Stimulated activated naive B cell treated with anti-CD40 and anti-IgM and Interleukin-4, amounts not matched to agents 10 μg/mL and 1 μg/mL and 100 μg/mL, for 72 hours (primary cell): ENCODE measurements around the gene GRIN1.
A peak's percentile ranks its signal among the peaks of the same experiment; 100 is the strongest.

Source experiments
- ATAC-seq, 2 donors: fragments of 150-1000 bp; cut with Tn5 transposase; replicated peaks; 2 replicates each; pipeline ENCODE4 v1.10.0; 2021; ENCODE audit warnings: moderate library complexity in 1 of 2
- DNase-seq: peaks from one replicate; pipeline ENCODE4 v3.0.0; 2021
- H3K27ac Mint-ChIP-seq: one replicate; pipeline ENCODE4 v1.8.0; 2022; ENCODE audit warnings: mild to moderate bottlenecking, mixed read lengths
- H3K27me3 Mint-ChIP-seq, 2 donors: one replicate each; pipeline ENCODE4 v1.8.0; 2022; ENCODE audit warnings: mixed read lengths in 2 of 2
- H3K36me3 Mint-ChIP-seq, 2 donors: one replicate each; pipeline ENCODE4 v1.8.0; 2022; ENCODE audit warnings: mixed read lengths in 2 of 2, mild to moderate bottlenecking in 1 of 2
- H3K4me1 Mint-ChIP-seq, 2 donors: one replicate each; pipeline ENCODE4 v1.8.0; 2022; ENCODE audit warnings: mixed read lengths in 2 of 2, mild to moderate bottlenecking in 1 of 2
- H3K4me3 Mint-ChIP-seq, 2 donors: one replicate each; pipeline ENCODE4 v1.8.0; 2022; ENCODE audit warnings: mild to moderate bottlenecking in 2 of 2, mixed read lengths in 2 of 2, moderate library complexity in 1 of 2
- H3K9me3 Mint-ChIP-seq, 2 donors: one replicate each; pipeline ENCODE4 v1.8.0; 2022; ENCODE audit warnings: mixed read lengths in 2 of 2, mild to moderate bottlenecking in 1 of 2

The GRIN1 gene

DNA sequence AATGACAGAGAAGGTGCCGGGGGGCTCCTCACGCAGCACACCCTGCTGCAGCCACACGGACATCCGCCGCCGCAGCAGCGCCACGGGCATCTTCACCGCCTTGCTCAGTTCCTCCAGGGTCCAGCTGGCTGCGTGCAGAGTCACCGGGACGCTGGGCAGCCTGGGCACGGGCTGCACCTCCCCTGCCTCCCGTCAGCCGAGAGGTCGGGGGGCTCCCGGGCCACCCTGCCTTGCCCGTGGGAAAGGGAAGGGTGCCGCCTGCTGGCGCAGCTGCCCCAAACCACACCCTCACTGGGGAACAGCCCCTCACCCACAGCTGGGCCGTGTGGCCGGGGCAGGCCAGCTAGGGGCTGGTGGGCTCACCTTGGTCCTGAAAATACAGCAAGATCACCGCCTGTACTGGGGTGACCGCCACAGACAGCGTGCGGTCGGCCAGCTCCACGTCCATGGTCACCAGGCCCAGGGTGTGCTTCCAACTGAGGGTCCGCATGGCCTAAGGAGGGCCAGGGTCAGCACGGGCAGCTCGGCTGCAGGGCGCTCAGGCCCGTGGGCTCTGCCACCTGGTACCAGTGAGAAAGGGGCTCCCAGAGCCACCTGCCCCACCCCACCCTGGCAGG, 36.5 kb downstream of the GRIN1 start:
- no peak overlapping the region for H3K4me3 Mint-ChIP-seq
- no peak overlapping the region for H3K27ac Mint-ChIP-seq

DNA sequence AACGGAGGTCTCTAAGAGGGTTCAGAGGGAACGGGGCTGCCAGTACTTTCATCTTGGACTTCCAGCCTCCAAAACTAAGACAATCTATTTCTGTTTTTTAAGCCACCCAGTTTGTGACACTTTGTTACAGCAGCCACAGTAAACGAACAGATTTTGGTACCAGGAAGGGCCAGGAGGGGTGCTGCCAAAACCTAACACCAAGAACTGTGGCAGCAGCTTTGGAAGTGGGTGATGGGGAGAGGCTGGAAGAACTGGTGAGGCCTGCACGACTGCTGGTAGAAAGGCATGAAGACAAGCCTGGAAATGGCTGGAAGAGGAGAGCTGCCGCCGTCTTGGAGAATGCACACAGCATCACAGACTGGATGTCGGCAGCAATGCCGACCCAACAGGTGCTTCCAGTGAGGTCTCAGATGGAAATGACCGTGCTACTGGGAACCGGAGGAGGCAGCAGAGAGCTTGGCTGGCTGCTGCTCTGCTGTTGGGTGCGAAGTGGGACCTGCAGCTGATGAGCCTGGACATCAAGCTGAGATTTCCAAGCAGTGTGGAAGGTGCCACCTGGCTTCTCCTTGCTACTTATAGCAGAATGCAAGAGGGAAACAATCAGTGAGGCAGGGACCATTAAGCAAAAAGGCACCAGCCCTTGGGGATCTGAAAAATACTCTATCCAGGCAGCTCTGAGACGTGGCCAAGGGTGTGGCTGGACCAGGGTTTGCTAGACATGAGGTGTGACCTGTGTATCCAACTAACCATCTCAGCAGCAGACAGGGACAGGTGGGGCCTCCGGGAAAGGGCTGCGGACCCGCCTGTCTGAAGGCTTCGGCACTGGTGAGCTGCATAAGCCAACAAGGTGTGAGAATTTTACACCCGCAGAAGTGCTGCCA, 37.6 kb downstream of the GRIN1 start:
- H3K27ac Mint-ChIP-seq, result peak overlapping the region; percentile 71

More for the DNA sequence above, 36.5 kb downstream of the GRIN1 start:
- Mint-ChIP-seq H3K9me3 (no peaks in the 10 kb centered on the region), H3K36me3 (peaks cover 19 to 23% of the 10 kb centered on the region in 2 donors), H3K27me3 (peaks cover 11 to 13% of the 10 kb centered on the region in 2 donors), H3K4me1 (peaks cover 7 to 18% of the 10 kb centered on the region in 2 donors)
- no peak for DNase-seq
- no peak for ATAC-seq

DNA sequence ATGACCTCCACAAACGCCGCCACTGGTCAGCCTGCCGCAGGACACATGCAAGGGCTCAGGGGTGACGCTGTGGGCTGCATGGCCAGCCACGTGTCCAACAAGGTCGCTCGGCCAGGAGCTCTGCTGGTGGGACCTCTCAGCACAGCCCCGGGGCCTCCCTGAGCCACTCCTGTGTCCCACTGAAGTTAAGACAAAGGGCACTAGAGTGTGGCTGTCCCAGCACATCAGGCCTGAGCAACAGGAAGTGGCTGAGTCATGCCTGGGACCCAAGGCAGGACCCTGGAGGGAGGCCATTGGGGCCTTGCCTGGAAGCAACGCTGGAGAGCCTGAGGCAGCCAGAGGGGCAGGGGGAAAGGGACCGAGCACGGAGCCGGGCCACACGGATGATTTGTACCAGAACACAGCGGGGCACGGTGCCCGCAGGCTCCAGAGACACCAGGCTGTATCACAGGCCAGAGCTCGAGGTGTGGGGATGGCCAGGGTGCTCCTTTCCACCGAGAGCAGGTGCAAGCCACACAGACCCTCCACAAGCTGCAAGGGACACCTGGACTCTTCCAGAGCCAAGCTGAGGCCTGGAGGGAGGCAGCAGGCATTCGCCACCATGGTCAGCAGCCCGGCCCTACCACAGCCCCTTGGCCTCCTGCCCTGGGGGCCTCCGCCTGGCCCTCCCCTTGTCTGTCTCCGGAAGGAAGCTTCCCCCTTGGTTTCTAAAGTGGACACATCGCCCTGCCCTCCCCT, 39.4 kb downstream of the GRIN1 start:
- H3K27ac Mint-ChIP-seq, result no peak overlapping the region
- H3K4me3 Mint-ChIP-seq, result no peak overlapping the region
- no peaks in the 10 kb centered on the region for H3K9me3 Mint-ChIP-seq
- H3K4me1 Mint-ChIP-seq, result peaks cover 2 to 6% of the 10 kb centered on the region in 2 donors
- peaks cover 0 to 1% of the 10 kb centered on the region in 2 donors for H3K27me3 Mint-ChIP-seq
- DNase-seq, result no peak
- peaks cover 26 to 41% of the 10 kb centered on the region in 2 donors for H3K36me3 Mint-ChIP-seq
- no peak for ATAC-seq

More for the DNA sequence above, 37.6 kb downstream of the GRIN1 start:
- Mint-ChIP-seq H3K27me3 (peaks cover 2 to 7% of the 10 kb centered on the region in 2 donors), H3K4me3 (no peak overlapping the region), H3K36me3 (peaks cover 19 to 29% of the 10 kb centered on the region in 2 donors), H3K4me1 (peaks cover 5 to 11% of the 10 kb centered on the region in 2 donors), H3K9me3 (no peaks in the 10 kb centered on the region)
- DNase-seq (no peak), ATAC-seq (peak; percentile 61 to 72)

DNA sequence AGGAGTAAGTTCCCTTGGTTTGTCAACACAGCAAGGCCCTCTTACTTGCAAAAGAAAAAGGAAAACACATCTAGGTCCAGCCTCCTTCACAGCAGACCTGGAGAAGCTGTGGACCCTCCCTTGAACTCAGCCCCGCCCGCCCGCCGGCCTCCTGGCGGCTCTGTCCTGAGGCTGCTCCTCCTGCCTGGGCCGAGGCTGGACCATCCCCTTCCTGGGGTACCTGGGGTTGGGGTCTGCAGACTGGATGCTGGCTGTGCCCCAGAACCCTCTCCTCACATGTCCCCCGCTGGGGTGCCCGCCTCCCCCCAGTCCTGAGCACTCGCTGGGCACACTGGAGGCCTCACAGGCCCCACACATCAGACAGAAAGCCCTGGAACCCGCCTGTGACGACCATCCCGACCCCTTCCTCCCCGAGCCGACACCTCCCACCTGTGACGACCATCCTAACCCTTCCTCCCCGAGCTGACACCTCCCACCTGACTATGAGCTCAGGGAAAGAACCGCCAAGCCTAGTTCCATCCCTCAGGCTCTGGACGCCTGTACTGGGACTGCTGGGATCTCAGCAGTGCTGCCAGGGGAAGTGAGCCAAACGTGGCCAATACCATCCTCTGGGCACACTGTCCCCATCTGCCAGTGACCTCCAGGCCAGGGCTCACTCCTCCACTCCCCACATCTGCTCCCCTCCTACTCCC, 40.1 kb downstream of the GRIN1 start:
- ATAC-seq, result no peak
- Mint-ChIP-seq H3K27ac (no peak overlapping the region), H3K9me3 (no peaks in the 10 kb centered on the region)

DNA sequence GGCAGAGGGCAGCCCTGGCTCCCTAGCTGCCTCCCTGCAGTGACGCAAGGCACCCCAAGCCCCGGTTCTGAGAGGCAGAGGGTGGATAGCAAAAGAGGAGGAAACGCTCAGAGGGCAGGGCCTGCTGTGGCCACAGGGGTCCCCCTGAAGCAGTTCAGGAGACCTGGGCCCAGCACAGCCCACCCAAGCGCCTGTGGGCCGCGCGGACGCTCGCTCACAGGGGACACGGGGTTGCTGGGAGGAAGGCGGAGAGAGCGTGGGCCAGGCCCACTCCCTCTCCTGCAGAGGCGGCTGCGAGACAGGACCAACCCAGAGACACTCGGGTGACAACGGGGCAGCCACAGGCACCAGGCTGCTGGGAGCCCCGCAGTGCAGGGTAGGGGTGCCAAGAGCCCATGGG, 40.8 kb downstream of the GRIN1 start:
- Mint-ChIP-seq H3K27ac (no peak overlapping the region), H3K4me3 (no peak overlapping the region), H3K27me3 (no peaks in the 10 kb centered on the region), H3K9me3 (no peaks in the 10 kb centered on the region), H3K4me1 (peaks cover 8 to 15% of the 10 kb centered on the region in 2 donors), H3K36me3 (peaks cover 37 to 55% of the 10 kb centered on the region in 2 donors)
- no peak for ATAC-seq
- DNase-seq, result no peak

More for the DNA sequence above, 40.1 kb downstream of the GRIN1 start:
- Mint-ChIP-seq H3K36me3 (peaks cover 33 to 48% of the 10 kb centered on the region in 2 donors), H3K4me1 (peaks cover 2 to 9% of the 10 kb centered on the region in 2 donors), H3K4me3 (no peak overlapping the region), H3K27me3 (no peaks in the 10 kb centered on the region)
- DNase-seq, result no peak

DNA sequence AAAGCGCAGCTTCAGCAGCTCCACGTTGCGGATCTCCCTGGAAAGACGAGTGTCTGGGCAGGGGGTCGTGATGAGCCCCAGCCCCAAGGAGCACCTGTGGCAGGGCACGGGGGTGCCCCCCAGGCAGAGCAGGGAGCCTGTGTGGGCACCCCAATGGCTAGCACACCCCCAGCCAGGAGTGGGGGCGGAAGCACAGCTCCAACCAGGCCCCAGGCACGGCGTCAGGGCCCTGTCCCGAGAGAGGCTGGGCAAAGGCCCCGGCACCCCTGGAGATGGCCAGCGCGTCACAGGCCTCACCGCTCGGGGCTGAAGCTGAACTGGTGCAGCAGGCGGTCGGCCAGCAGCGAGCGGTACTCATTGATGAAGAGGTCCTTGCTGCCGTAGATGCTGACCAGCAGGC, 41.5 kb downstream of the GRIN1 start:
- Mint-ChIP-seq H3K27me3 (no peaks in the 10 kb centered on the region), H3K27ac (no peak overlapping the region), H3K9me3 (no peaks in the 10 kb centered on the region), H3K4me1 (peaks cover 10 to 19% of the 10 kb centered on the region in 2 donors), H3K4me3 (no peak overlapping the region), H3K36me3 (peaks cover 37 to 58% of the 10 kb centered on the region in 2 donors)
- ATAC-seq (no peak), DNase-seq (no peak)

DNA sequence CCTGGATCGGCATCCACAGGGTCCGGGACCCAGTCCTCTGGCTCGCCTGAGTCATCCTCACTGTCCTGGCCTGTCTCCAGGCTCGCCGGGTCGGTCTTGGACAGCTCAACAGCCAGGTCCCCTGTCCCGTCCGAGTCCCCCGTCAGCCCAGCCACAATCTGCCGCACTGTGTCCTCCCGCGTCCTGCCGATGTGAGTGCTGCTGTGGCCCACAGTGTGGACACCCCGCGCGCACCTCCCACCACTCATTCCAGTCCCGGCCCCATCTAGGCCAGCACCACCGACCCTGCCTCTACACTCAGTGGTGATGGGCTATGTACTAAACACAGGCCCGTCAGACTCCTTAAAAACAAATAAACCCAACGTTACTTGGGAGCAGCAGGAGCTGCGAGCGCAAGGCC, 42.7 kb downstream of the GRIN1 start:
- peaks cover 35 to 60% of the 10 kb centered on the region in 2 donors for H3K36me3 Mint-ChIP-seq
- DNase-seq (no peak), ATAC-seq (no peak)
- H3K4me3 Mint-ChIP-seq, result no peak overlapping the region
- no peak overlapping the region for H3K27ac Mint-ChIP-seq
- H3K9me3 Mint-ChIP-seq, result no peaks in the 10 kb centered on the region
- no peaks in the 10 kb centered on the region for H3K27me3 Mint-ChIP-seq
- peaks cover 12 to 24% of the 10 kb centered on the region in 2 donors for H3K4me1 Mint-ChIP-seq

DNA sequence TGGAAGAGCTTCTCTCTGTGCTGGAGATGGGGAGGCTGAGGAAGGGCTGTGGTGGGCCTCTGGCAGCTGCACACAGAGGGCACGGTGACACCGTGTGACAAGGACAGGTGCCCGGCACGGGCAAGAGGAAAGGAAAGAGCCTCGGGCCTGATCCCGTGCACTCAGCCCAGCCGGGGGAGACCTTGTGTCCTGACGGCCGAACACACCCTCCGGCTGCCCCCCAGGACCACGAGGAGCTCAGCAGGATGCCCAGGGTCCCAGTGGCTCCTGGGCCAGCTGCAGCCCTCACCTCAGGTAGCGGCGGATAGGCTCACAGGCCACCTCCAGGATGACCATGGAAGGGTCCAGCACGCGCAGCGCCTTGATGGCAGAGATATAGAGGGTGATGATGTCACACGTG, 43.9 kb downstream of the GRIN1 start:
- Mint-ChIP-seq H3K4me1 (peaks cover 20 to 36% of the 10 kb centered on the region in 2 donors), H3K27ac (no peak overlapping the region), H3K36me3 (peaks cover 33 to 58% of the 10 kb centered on the region in 2 donors), H3K9me3 (no peaks in the 10 kb centered on the region), H3K27me3 (no peaks in the 10 kb centered on the region), H3K4me3 (no peak overlapping the region)
- no peak for DNase-seq
- no peak for ATAC-seq

DNA sequence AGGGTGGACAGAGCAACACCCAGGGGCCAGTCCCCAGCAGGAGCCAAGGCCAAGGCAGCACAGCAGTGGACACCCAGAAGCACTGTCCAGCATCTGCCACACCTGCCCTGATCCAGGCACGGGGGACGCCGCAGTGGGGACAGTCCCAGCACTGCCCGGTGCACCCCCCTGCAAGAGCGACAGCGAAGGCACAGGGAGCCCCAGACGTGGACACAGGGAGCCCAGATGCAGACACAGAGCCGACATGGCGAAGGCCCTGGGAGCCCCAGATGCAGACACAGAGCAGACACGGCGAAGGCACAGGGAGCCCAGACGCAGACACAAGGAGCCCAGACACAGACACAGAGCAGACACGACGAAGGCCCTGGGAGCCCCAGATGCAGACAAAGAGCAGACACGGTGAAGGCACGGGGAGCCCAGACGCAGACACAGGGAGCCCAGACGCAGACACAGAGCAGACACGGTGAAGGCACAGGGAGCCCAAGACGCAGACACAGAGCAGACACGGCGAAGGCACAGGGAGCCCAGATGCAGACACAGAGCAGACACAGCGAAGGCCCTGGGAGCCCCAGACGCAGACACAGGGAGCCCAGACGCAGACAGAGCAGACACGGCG, 45.1 kb downstream of the GRIN1 start:
- Mint-ChIP-seq H3K27ac (no peak overlapping the region), H3K9me3 (no peaks in the 10 kb centered on the region), H3K27me3 (no peaks in the 10 kb centered on the region), H3K36me3 (peaks cover 31 to 56% of the 10 kb centered on the region in 2 donors), H3K4me1 (peaks cover 23 to 44% of the 10 kb centered on the region in 2 donors), H3K4me3 (no peak overlapping the region)
- no peak for ATAC-seq
- no peak for DNase-seq

DNA sequence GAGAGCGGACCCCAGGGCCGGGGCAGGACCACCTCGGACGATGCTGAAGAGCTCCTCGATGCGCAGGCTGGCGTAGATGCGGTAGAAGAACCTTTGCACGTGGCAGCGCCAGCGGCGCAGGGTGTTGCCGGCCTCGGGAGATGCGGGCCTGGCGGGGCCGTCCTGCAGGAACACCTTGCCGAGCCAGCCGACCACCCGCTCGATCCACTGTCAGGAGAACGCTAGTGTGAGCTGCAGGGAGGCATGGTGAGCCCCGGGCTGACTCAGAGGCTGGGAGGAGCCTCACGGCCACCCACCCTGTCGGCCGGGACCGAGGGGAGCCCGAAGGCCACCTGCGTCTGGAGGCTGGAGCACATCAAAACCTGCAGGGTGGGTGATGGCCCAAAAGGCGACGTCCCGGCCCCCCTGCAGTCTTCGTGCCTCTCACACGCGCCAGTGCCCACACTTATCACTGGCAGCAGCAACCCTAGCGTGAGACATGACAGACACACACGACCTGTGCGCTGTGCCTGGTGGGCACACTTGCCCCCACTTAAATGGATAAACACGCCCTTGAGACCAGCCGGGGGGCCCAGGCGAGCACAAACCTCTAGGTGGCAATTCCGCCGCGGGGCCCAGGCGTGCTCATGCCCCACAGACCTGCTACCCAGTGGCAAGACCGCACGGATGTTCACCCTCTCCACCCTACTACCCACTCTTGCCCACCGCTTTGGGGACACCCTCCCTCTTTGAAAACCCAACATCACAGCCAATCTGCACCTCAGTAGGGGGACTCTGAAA, 46.1 kb downstream of the GRIN1 start:
- Mint-ChIP-seq H3K36me3 (peaks cover 26 to 52% of the 10 kb centered on the region in 2 donors), H3K27ac (no peak overlapping the region), H3K9me3 (no peaks in the 10 kb centered on the region)

DNA sequence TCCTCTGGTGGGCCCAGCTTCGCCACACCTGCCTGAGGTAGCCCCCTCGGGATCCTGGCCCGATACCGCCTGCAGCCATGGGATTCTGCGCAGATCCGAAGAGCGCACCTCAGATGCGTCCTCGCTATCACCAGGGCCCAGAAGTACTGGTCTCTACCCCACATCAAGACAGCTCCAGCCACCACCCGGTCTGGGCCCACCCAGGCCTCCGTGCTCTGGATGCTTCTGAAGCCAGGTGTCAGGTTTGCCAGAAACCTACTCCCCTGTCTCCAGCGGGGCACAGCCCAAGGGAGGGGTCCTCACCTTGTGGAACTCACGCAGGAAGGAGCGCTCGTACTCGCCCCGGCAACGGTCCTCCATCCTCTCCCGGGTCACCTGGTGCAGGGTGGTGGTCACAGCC, 47.0 kb downstream of the GRIN1 start:
- no peaks in the 10 kb centered on the region for H3K9me3 Mint-ChIP-seq
- H3K4me1 Mint-ChIP-seq, result peaks cover 33 to 62% of the 10 kb centered on the region in 2 donors
- no peak overlapping the region for H3K4me3 Mint-ChIP-seq
- ATAC-seq, result no peak
- peaks cover 25 to 52% of the 10 kb centered on the region in 2 donors for H3K36me3 Mint-ChIP-seq
- DNase-seq, result no peak
- no peaks in the 10 kb centered on the region for H3K27me3 Mint-ChIP-seq
- no peak overlapping the region for H3K27ac Mint-ChIP-seq

More for the DNA sequence above, 46.1 kb downstream of the GRIN1 start:
- peaks cover 28 to 53% of the 10 kb centered on the region in 2 donors for H3K4me1 Mint-ChIP-seq
- ATAC-seq (no peak), DNase-seq (no peak)
- H3K4me3 Mint-ChIP-seq, result no peak overlapping the region
- H3K27me3 Mint-ChIP-seq, result no peaks in the 10 kb centered on the region

DNA sequence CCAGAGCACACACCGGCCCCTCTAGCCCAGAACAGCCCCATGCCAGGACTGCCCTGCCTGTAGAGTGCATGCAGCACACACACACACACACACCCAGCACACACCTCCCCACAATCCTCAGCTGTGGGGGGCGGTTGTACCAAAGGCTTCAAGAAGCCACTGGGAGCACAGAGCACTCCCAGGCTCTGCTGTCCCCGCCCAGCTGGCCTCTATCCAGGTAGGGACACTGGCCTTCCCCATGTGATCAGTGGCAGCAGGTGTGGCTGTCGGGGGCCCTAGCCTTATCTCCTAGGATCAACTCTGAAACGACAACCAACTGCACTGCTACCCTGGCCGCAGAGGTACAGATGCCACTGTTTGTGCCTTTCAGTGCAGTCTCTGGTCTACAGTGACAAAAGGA, 47.4 kb downstream of the GRIN1 start:
- no peaks in the 10 kb centered on the region for H3K27me3 Mint-ChIP-seq
- no peak overlapping the region for H3K27ac Mint-ChIP-seq

DNA sequence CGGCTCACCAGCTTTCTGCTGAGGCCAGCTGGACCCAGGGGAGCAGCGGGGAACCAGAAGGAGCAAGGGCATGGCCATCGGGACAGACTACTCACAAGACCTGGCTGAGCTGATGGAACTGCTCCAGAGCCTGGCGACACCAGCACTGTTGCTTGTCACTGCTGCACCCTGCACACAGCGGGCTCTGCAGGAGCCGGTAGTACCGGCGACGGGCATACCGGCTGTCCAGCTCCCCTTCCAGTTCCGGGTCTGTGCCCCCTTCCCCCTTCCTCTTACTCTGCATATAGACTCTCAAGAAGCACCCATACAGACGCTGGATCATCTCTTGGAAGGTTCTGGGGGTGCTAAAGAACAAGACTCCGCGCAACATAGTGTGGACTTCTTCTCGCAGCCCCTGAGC, 48.4 kb downstream of the GRIN1 start:
- peaks cover 20 to 50% of the 10 kb centered on the region in 2 donors for H3K36me3 Mint-ChIP-seq
- H3K27me3 Mint-ChIP-seq, result no peaks in the 10 kb centered on the region
- peaks cover 36 to 69% of the 10 kb centered on the region in 2 donors for H3K4me1 Mint-ChIP-seq
- no peaks in the 10 kb centered on the region for H3K9me3 Mint-ChIP-seq
- peak overlapping the region; percentile 98 for H3K27ac Mint-ChIP-seq
- DNase-seq (no peak), ATAC-seq (no peak)
- peak overlapping the region; percentile 98 for H3K4me3 Mint-ChIP-seq

More for the DNA sequence above, 47.4 kb downstream of the GRIN1 start:
- no peak for ATAC-seq
- Mint-ChIP-seq H3K4me3 (peak overlapping the region; percentile 98), H3K36me3 (peaks cover 25 to 54% of the 10 kb centered on the region in 2 donors), H3K4me1 (peaks cover 36 to 67% of the 10 kb centered on the region in 2 donors), H3K9me3 (no peaks in the 10 kb centered on the region)
- DNase-seq, result no peak
